ENCODE measurements around the gene DRG2.

DNA sequence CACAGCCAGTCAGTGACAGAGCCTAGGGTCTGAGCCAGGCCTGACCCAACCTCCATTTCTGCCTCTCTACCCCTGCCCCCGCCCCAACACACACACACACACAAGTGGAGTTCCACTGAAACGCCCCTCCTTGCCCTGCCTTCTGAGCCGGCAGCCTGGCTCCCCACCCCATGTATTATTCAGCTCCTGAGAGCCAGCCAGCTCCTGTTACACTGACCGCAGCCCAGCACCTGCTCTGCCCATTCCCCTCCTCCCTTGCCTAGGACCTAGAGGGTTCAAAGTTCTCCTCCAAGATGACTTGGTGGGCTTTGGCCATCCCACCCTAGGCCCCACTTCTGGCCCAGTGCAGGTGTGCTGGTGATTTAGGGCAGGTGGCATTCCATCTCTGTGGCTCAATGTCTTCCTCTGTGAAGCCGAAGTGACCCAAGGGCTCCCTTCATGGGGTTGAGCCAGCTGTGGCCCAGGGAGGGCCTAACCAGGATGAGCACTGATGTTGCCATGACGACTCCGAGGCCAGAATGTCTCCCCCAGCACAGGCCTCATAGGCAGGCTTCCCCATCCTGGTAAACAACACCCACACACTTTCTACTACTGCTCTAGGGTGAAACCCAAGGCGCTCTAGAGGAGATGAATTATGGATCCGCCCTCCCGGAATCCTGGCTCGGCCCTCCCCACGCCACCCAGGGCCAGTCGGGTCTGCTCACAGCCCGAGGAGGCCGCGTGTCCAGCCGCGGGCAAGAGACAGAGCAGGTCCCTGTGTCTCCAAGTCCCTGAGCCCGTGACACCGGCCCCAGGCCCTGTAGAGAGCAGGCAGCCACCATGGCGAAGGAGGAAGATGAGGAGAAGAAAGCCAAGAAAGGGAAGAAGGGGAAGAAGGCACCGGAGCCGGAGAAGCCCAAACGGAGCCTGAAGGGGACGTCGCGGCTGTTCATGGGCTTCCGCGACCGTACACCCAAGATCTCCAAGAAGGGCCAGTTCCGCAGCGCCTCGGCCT lies 30.5 kb downstream of the DRG2 start:
- TF ChIP-seq, protein P1, sequence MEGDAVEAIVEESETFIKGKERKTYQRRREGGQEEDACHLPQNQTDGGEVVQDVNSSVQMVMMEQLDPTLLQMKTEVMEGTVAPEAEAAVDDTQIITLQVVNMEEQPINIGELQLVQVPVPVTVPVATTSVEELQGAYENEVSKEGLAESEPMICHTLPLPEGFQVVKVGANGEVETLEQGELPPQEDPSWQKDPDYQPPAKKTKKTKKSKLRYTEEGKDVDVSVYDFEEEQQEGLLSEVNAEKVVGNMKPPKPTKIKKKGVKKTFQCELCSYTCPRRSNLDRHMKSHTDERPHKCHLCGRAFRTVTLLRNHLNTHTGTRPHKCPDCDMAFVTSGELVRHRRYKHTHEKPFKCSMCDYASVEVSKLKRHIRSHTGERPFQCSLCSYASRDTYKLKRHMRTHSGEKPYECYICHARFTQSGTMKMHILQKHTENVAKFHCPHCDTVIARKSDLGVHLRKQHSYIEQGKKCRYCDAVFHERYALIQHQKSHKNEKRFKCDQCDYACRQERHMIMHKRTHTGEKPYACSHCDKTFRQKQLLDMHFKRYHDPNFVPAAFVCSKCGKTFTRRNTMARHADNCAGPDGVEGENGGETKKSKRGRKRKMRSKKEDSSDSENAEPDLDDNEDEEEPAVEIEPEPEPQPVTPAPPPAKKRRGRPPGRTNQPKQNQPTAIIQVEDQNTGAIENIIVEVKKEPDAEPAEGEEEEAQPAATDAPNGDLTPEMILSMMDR (IDR thresholded peaks at IDR 0.05; ENCODE audit: low read length), result no peak
- no peak for TF ChIP-seq EZH2 (IDR thresholded peaks at IDR 0.05; ENCODE audit: borderline replicate concordance, low read length)
